Right lobe of liver (tissue), 6 donors: Measurements from ENCODE around the gene ASCC3. TPM values are rescaled to one million over a fixed set of nuclear protein-coding genes. Genes with fewer than 3 reads are reported as not detected.

ENCODE experiments used
- ATAC-seq, 4 donors: fragments of 200-7000 bp; cut with Tn5 transposase; one replicate each; pipeline ENCODE4 v1.9.1; 2020; ENCODE audit warnings: mild to moderate bottlenecking in 4 of 4, moderate library complexity in 4 of 4
- DNase-seq, 3 donors: peaks; one replicate each; pipeline ENCODE4 v3.0.0-alpha.2; 2020
- H3K27ac ChIP-seq, 3 donors: fragments of 200-600 bp; one replicate each; pipeline ENCODE4 v1.8.0; 2022
- H3K27me3 ChIP-seq, 2 donors: fragments of 200-600 bp; one replicate each; pipeline ENCODE4 v1.8.0; 2022
- H3K36me3 ChIP-seq, 4 donors: fragments of 200-600 bp; sonication (generic) in 1 of 4; one replicate each; pipeline versions ENCODE4 v1.5.1 to v1.8.0; 2017 to 2022; ENCODE audit warnings: control low read depth in 1 of 4
- H3K4me1 ChIP-seq, 4 donors: fragments of 200-600 bp; sonication (generic) in 1 of 4; one replicate each; pipeline versions ENCODE4 v1.5.1 to v1.8.0; 2017 to 2022; ENCODE audit warnings: control low read depth in 1 of 4
- H3K4me3 ChIP-seq, 3 donors: fragments of 200-600 bp; one replicate each; pipeline ENCODE4 v1.8.0; 2022
- H3K9me3 ChIP-seq, 4 donors: fragments of 200-600 bp; sonication (generic) in 1 of 4; one replicate each; pipeline versions ENCODE4 v1.5.1 to v1.8.0; 2017 to 2022; ENCODE audit warnings: control low read depth in 1 of 4
- CTCF ChIP-seq, 4 donors: fragments of 200-600 bp in 3 of 4; fragments of 450-650 bp in 1 of 4; IDR thresholded peaks; one replicate each; pipeline versions ENCODE4 v1.5.1 to v1.8.0; 2016 to 2022; ENCODE audit warnings: antibody characterized with exemption in 4 of 4, mild to moderate bottlenecking in 2 of 4
- POLR2A ChIP-seq: fragments of 450-650 bp; IDR thresholded peaks from one replicate; pipeline ENCODE4 v1.6.1; 2017; ENCODE audit warnings: antibody characterized with exemption, mild to moderate bottlenecking
- WGBS: methylation state at CpG from one replicate; pipeline ENCODE4 v1.1.6; 2018; ENCODE audit warnings: low coverage, low lambda C conversion rate; ENCODE audit not compliant: insufficient coverage; ENCODE audit errors: missing lambda C conversion rate; 5-methylcytosine and 5-hydroxymethylcytosine counted together
- intact Hi-C, 2 donors: fragments of 100-400 bp; cut with DNase I; formaldehyde crosslinking; loops; one replicate each; pipeline versions ENCODE4 v1.11.2 to v1.14.1; 2022
- total RNA-seq, 6 experiments: library from RNA; depleted of rRNA in 2 of 6; stranded (reverse); fragments of >200 nt in 2 of 6; fragmentation: NEBNext Ultra II Directional in 3 of 6; extraction: Animal tissue kit (Norgen Biotek cat#: 25700) in 3 of 6; gene quantifications; one replicate each; pipeline versions ENCODE4 v1.1.0 to v1.2.4, GENCODE V29; 2016 to 2023
- donor health status: DM: no; HTN: yes; CAD: no.
- donor health status: DM: no; HTN: no; CAD: no.
- donor health status: DM: no; HTN: no; CAD: no.
- donor health status: DM: no; HTN: yes; CAD: no.
- donor health status: DM: no; HTN: yes; CAD: no.

The ASCC3 gene
- total RNA-seq, 6 experiments from 2014 or later: 17.0 to 28.2 (median 24.9) TPM

GRCh38 chr6:100461278-100461916, 419.7 kb downstream of the ASCC3 start:
- DNase-seq (no peak), ATAC-seq (no peak)
- intact Hi-C loops: no loop called here
- Histone ChIP-seq H3K36me3 (no peaks in the 10 kb centered on the region), H3K4me1 (peaks cover 0 to 9% (median 0%) of the 10 kb centered on the region in 4 donors), H3K27me3 (peaks cover 42 to 93% of the 10 kb centered on the region in 2 donors), H3K27ac (no peak overlapping the region), H3K4me3 (no peak overlapping the region), H3K9me3 (no peaks in the 10 kb centered on the region)
- WGBS: 15% methylated on average over 23 of the region's 29 CpGs
- TF ChIP-seq POLR2A: no peak
- no peak for TF ChIP-seq CTCF (IDR thresholded peaks at IDR 0.05)

GRCh38 chr6:100460650-100461204, 420.4 kb downstream of the ASCC3 start:
- intact Hi-C loops: no loop called here
- Histone ChIP-seq H3K36me3 (no peaks in the 10 kb centered on the region), H3K27ac (no peak overlapping the region), H3K27me3 (peaks cover 40 to 93% of the 10 kb centered on the region in 2 donors), H3K9me3 (no peaks in the 10 kb centered on the region), H3K4me1 (peaks cover 0 to 15% (median 0%) of the 10 kb centered on the region in 4 donors), H3K4me3 (no peak overlapping the region)
- WGBS: 6% methylated on average over 9 of the region's 9 CpGs
- ATAC-seq (no peak), DNase-seq (no peak)
- TF ChIP-seq POLR2A: no peak
- peak in 1 of 4 donors; percentile 5 for TF ChIP-seq CTCF (IDR thresholded peaks at IDR 0.05)

GRCh38 chr6:100459592-100460184, 421.4 kb downstream of the ASCC3 start:
- ATAC-seq (no peak), DNase-seq (no peak)
- peaks cover 38 to 93% of the 10 kb centered on the region in 2 donors for H3K27me3 ChIP-seq
- H3K27ac ChIP-seq: no peak overlapping the region
- no peaks in the 10 kb centered on the region for H3K9me3 ChIP-seq
- H3K4me3 ChIP-seq: no peak overlapping the region
- TF ChIP-seq CTCF (IDR thresholded peaks at IDR 0.05) (no peak), POLR2A (no peak)
- peaks cover 0 to 18% (median 0%) of the 10 kb centered on the region in 4 donors for H3K4me1 ChIP-seq
- H3K36me3 ChIP-seq: no peaks in the 10 kb centered on the region
- intact Hi-C loops: no loop called here

- no peak overlapping the region for H3K4me3 ChIP-seq
- no peak for TF ChIP-seq CTCF (IDR thresholded peaks at IDR 0.05)
- no peak for TF ChIP-seq POLR2A
- ATAC-seq: no peak
- peaks cover 0 to 18% (median 0%) of the 10 kb centered on the region in 4 donors for H3K4me1 ChIP-seq
- H3K36me3 ChIP-seq: no peaks in the 10 kb centered on the region
- H3K9me3 ChIP-seq: no peaks in the 10 kb centered on the region
- no peak overlapping the region for H3K27ac ChIP-seq
- intact Hi-C loops: no loop called here
- WGBS: 23% methylated on average over 10 of the region's 10 CpGs
- H3K27me3 ChIP-seq: peaks cover 38 to 88% of the 10 kb centered on the region in 2 donors
- DNase-seq: no peak
Observed at GRCh38 chr6:100458841-100459591, 422.1 kb downstream of the ASCC3 start.
